Hematopoietic multipotent progenitor cell treated with erythropoietin and hydrocortisone succinate and interleukin-3 and kit ligand, for 4 days (in vitro differentiated cells): Measurements from ENCODE around the gene LAGE3.

ENCODE experiments used
- DNase-seq: peaks from one replicate; pipeline ENCODE4 v3.0.0-alpha.2; 2015

LAGE3 gene

GRCh38 chrX:154478728-154479622 is at the start of gene LAGE3:
Gene LAGE3, minus strand, starts transcription at chrX:154479281. Its CDS starts 366 bp downstream, at chrX:154478915.
- DNase-seq, result peak; percentile 95

- DNase-seq, result peak; percentile 90
Observed at GRCh38 chrX:154526901-154527675, 48.0 kb upstream of the LAGE3 start.

GRCh38 chrX:154525606-154526490 is 46.8 kb upstream of the LAGE3 start:
- no peak for DNase-seq

- peak; percentile 42 for DNase-seq
Observed at GRCh38 chrX:154519389-154519788, 40.3 kb upstream of the LAGE3 start.

- DNase-seq, result no peak
Observed at GRCh38 chrX:154517101-154517781, 38.2 kb upstream of the LAGE3 start.

- peak; percentile 54 for DNase-seq
Observed at GRCh38 chrX:154516656-154517100, 37.6 kb upstream of the LAGE3 start.

GRCh38 chrX:154515966-154516655 is 37.0 kb upstream of the LAGE3 start, which contains the start of gene FAM3A:
Gene FAM3A, minus strand, starts transcription at chrX:154516232. Its CDS starts 460 bp downstream, at chrX:154515772.
- peak; percentile 92 for DNase-seq

- DNase-seq, result peak; percentile 45
Observed at GRCh38 chrX:154515090-154515965, 36.2 kb upstream of the LAGE3 start.

- no peak for DNase-seq
Observed at GRCh38 chrX:154513716-154514115, 34.6 kb upstream of the LAGE3 start.

GRCh38 chrX:154512879-154513553 is 33.9 kb upstream of the LAGE3 start:
- no peak for DNase-seq

- DNase-seq, result no peak
Observed at GRCh38 chrX:154511761-154512160, 32.7 kb upstream of the LAGE3 start.

- no peak for DNase-seq
Observed at GRCh38 chrX:154509455-154509854, 30.4 kb upstream of the LAGE3 start.

GRCh38 chrX:154508384-154508745 is 29.3 kb upstream of the LAGE3 start:
- DNase-seq, result no peak

- DNase-seq, result no peak
Observed at GRCh38 chrX:154507673-154508383, 28.7 kb upstream of the LAGE3 start.

- no peak for DNase-seq
Observed at GRCh38 chrX:154506483-154507332, 27.6 kb upstream of the LAGE3 start.

GRCh38 chrX:154505734-154506133 is 26.7 kb upstream of the LAGE3 start:
- no peak for DNase-seq

- no peak for DNase-seq
Observed at GRCh38 chrX:154502989-154503388, 23.9 kb upstream of the LAGE3 start.

- no peak for DNase-seq
Observed at GRCh38 chrX:154502098-154502497, 23.0 kb upstream of the LAGE3 start.
